OCI-LY7 (cell line): ENCODE results near the gene ALDOA. TPM values are rescaled to one million over a fixed set of nuclear protein-coding genes. Genes with fewer than 3 reads are reported as not detected.

Source experiments
- BruUV-seq: library from RNA; stranded (reverse); fragments of 400-500 nt; replicated peaks from 2 replicates; lab custom pipeline; 2021; lab: Mats Ljungman, UMichigan
- CTCF ChIA-PET: fragments of 300-600 bp; sonication (Branson Sonifier 250); formaldehyde crosslinking; loops from one replicate; lab custom pipeline; 2022; ENCODE audit warnings: antibody characterized with exemption; ENCODE audit not compliant: unreplicated experiment; lab: Charles Lee
- POLR2A ChIA-PET: fragments of 300-600 bp; sonication (Branson Sonifier 250); formaldehyde crosslinking; loops from one replicate; lab custom pipeline; 2022; ENCODE audit warnings: antibody characterized with exemption; lab: Charles Lee
- DNase-seq: peaks from one replicate; pipeline ENCODE4 v3.0.0-alpha.2; 2015; ENCODE audit warnings: low spot score
- H2AFZ ChIP-seq: fragments of 200-600 bp; sonication (generic), shearing (Covaris generic); 2 replicates; pipeline ENCODE4 v1.6.1; 2014; ENCODE audit warnings: mild to moderate bottlenecking, antibody characterized with exemption, low read length, moderate library complexity
- H3K27ac ChIP-seq: fragments of 200-600 bp; sonication (generic); 2 replicates; pipeline ENCODE4 v1.5.1; 2014; ENCODE audit warnings: mixed run types, low read depth, mild to moderate bottlenecking, moderate library complexity, low read length, inconsistent platforms; ENCODE audit not compliant: poor library complexity, severe bottlenecking
- H3K36me3 ChIP-seq: fragments of 200-600 bp; sonication (generic); 2 replicates; pipeline ENCODE4 v1.6.1; 2014; ENCODE audit warnings: mild to moderate bottlenecking, antibody characterized with exemption, low read length, moderate library complexity, mixed read lengths; ENCODE audit not compliant: insufficient read depth
- H3K4me1 ChIP-seq: fragments of 200-600 bp; sonication (generic); 2 replicates; pipeline ENCODE4 v1.5.1; 2014; ENCODE audit warnings: mild to moderate bottlenecking, low read length; ENCODE audit not compliant: insufficient read depth, poor library complexity, severe bottlenecking
- H3K4me2 ChIP-seq: fragments of 200-600 bp; sonication (generic); 2 replicates; pipeline ENCODE4 v1.6.1; 2014; ENCODE audit warnings: mild to moderate bottlenecking, low read length
- H3K4me3 ChIP-seq: fragments of 200-600 bp; sonication (generic); 2 replicates; pipeline ENCODE4 v1.5.1; 2014; ENCODE audit warnings: mild to moderate bottlenecking, low read depth, low read length; ENCODE audit not compliant: poor library complexity, severe bottlenecking
- H3K79me2 ChIP-seq: fragments of 200-600 bp; sonication (generic); 2 replicates; pipeline ENCODE4 v1.6.1; 2016; ENCODE audit warnings: low read depth, mild to moderate bottlenecking, low read length, moderate library complexity, mixed read lengths; ENCODE audit not compliant: insufficient read depth
- H3K9me2 ChIP-seq: fragments of 200-600 bp; sonication (generic); 2 replicates; pipeline ENCODE4 v1.6.1; 2016; ENCODE audit warnings: mild to moderate bottlenecking, low read length, mixed read lengths; ENCODE audit not compliant: insufficient read depth
- H3K9me3 ChIP-seq: fragments of 200-600 bp; sonication (generic); 2 replicates; pipeline ENCODE4 v1.6.1; 2014; ENCODE audit warnings: mild to moderate bottlenecking, mixed run types, low read length, mixed read lengths
- H4K20me1 ChIP-seq: fragments of 200-600 bp; sonication (generic); 2 replicates; pipeline ENCODE4 v1.6.1; 2014; ENCODE audit warnings: mild to moderate bottlenecking, antibody characterized with exemption, low read length, moderate library complexity, mixed read lengths; ENCODE audit not compliant: insufficient read depth
- CTCF ChIP-seq: fragments of 200-600 bp; sonication (generic); conservative IDR thresholded peaks from 2 replicates; pipeline ENCODE4 v1.5.1; 2014; ENCODE audit warnings: mild to moderate bottlenecking, antibody characterized with exemption, low read length, moderate library complexity, mixed read lengths
- EZH2phosphoT487 ChIP-seq: fragments of 200-600 bp; sonication (generic); IDR thresholded peaks from 2 replicates; pipeline ENCODE4 v1.6.1; 2018; ENCODE audit warnings: low read depth, borderline replicate concordance, mild to moderate bottlenecking, mixed run types, antibody characterized with exemption, low read length, moderate library complexity, mixed read lengths
- intact Hi-C: fragments of 100-400 bp; cut with micrococcal nuclease; formaldehyde crosslinking; loops from one replicate; pipeline ENCODE4 v1.10.0; 2022; ENCODE audit not compliant: unreplicated experiment
- total RNA-seq, 2 experiments: library from RNA; depleted of rRNA in 1 of 2; stranded (reverse); fragments of >200 nt in 1 of 2; shearing (Covaris generic) in 1 of 2; gene quantifications; 2 replicates each; pipeline ENCODE4 v1.2.3, GENCODE V29; 2014 to 2022

The ALDOA gene
- total RNA-seq, 2 experiments from 2014 or later, result 809 to 1,029 TPM

DNA sequence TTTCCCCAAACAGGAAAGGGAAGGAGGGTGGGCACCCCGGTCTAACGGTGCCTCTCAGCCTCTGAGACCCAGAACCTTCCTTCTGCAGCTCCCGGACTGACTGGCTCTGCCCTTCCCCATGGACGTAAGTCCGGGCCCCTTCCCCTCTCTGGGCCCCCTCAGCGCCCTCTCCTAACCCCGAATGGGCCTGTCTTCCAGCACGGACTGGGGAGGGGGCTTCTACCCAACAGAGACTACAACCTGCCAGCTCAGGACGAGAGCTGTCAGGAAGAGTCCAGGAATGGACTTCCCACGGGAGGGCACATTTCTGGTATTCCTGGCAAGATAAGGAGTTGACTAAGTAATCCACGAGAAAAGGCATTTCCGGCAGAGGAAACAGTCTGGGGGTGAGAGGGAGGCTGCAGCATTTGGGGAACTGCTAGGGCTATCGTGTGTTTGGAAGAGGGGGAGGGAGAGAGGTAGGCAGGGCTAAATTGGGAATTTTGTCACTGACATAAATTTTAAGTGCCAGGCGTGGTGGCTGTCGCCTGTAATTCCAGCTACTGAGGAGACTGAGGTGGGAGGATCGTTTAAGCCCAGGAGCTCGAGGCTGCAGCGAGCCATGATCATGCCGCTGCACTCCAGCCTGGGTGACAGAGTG is 12.1 kb upstream of the ALDOA start:
- Histone ChIP-seq H3K4me3 (peak overlapping the region; percentile 83), H2AFZ (peak overlapping the region; percentile 79), H3K9me3 (no peaks in the 10 kb centered on the region), H3K4me2 (peak overlapping the region; percentile 97), H3K9me2 (no peaks in the 10 kb centered on the region), H4K20me1 (no peaks in the 10 kb centered on the region), H3K36me3 (no peaks in the 10 kb centered on the region), H3K79me2 (no peaks in the 10 kb centered on the region), H3K27ac (no peak overlapping the region), H3K4me1 (peaks cover 27% of the 10 kb centered on the region)
- TF ChIP-seq CTCF (no peak), EZH2phosphoT487 (no peak)
- DNase-seq, result no peak
- ChIA-PET CTCF (no interaction called here), POLR2A (interaction anchor here (0.5 kb wide), 1 partner anchor 37 kb away, joined by 5 read pairs; no protein-coding TSS in a partner anchor)
- intact Hi-C loops, result no loop called here
- no TSS peak for BruUV-seq

DNA sequence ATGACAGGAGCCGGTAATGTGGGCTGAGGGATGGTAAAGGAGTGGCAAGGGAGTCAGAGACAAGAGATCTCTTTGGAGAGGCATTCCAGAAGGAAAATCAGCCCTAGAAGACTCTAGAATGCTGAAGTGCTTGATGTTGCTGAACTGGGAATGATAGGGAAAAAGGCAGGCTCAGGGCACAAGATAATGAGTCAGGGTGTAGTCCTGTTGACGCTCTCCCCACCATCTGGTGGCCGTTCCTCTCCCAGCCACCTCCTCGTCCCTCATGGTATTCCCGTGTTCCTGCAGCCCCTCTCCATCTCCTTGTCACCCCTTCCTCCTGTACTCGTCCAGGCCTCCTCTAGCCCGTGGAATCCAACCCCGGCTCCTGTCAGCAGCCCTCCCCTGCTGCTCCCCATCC is 11.1 kb upstream of the ALDOA start:
- H3K36me3 ChIP-seq, result no peaks in the 10 kb centered on the region
- no TSS peak for BruUV-seq
- H3K9me2 ChIP-seq, result no peaks in the 10 kb centered on the region
- no peak overlapping the region for H3K27ac ChIP-seq
- H3K4me1 ChIP-seq, result peaks cover 27% of the 10 kb centered on the region
- no peak overlapping the region for H3K4me3 ChIP-seq
- H2AFZ ChIP-seq, result no peak overlapping the region
- H3K9me3 ChIP-seq, result no peaks in the 10 kb centered on the region
- intact Hi-C loops, result no loop called here
- H3K4me2 ChIP-seq, result peak overlapping the region; percentile 23; the same call in 1 of the 2 replicates
- H4K20me1 ChIP-seq, result no peaks in the 10 kb centered on the region
- no peak for DNase-seq
- POLR2A ChIA-PET, result no interaction called here
- no peak for TF ChIP-seq CTCF
- TF ChIP-seq EZH2phosphoT487, result no peak
- CTCF ChIA-PET, result interaction anchor here (0.5 to 1.6 kb wide), 2 partner anchors 38 to 285 kb away, joined by 3 read pairs; partner anchors contain the start of gene TBX6
- no peaks in the 10 kb centered on the region for H3K79me2 ChIP-seq
